GM10266 (cell line): ENCODE data around the gene KCNK3.
A peak's percentile ranks its signal among the peaks of the same experiment; 100 is the strongest.

Experiments used
- DNase-seq: peaks from one replicate; pipeline ENCODE4 v3.0.0; 2012; ENCODE audit errors: extremely low spot score
- TF ChIP-seq, protein P1 (sequence below): IDR thresholded peaks from 2 replicates; pipeline ENCODE4 v1.5.1; 2012; ENCODE audit warnings: mild to moderate bottlenecking, low read depth; ENCODE audit not compliant: control insufficient read depth, insufficient read depth; ENCODE audit errors: missing control alignments

Gene KCNK3

GRCh38 chr2:26692279-26692896 lies at the start of gene KCNK3:
Gene KCNK3 (plus strand): TSS chr2:26692722. CDS start chr2:26692876, 154 bp downstream.
- TF ChIP-seq, protein P1, sequence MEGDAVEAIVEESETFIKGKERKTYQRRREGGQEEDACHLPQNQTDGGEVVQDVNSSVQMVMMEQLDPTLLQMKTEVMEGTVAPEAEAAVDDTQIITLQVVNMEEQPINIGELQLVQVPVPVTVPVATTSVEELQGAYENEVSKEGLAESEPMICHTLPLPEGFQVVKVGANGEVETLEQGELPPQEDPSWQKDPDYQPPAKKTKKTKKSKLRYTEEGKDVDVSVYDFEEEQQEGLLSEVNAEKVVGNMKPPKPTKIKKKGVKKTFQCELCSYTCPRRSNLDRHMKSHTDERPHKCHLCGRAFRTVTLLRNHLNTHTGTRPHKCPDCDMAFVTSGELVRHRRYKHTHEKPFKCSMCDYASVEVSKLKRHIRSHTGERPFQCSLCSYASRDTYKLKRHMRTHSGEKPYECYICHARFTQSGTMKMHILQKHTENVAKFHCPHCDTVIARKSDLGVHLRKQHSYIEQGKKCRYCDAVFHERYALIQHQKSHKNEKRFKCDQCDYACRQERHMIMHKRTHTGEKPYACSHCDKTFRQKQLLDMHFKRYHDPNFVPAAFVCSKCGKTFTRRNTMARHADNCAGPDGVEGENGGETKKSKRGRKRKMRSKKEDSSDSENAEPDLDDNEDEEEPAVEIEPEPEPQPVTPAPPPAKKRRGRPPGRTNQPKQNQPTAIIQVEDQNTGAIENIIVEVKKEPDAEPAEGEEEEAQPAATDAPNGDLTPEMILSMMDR = no peak
- DNase-seq = peak; percentile 63

- no peak for DNase-seq
- TF ChIP-seq, protein P1 = no peak
These were observed 48.2 kb upstream of the KCNK3 start for GRCh38 chr2:26644188-26644835.

DNA sequence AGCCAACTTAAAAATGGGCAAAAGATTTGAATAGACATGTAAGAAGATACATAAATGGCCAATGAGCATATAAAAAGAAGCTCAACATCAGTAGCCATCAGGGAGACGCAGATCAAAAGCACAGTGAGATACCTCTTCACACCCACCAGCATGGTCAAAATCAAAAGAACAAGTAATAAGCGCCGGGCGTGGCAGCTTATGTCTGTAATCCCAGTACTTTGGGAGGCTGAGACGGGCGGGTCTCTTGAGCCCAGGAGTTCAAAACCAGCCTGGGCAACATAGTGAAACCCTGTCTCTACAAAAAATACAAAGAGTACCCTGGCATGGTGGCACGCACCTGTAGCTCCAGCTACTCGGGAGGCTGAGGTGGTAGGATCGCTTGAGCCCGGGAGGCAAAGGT lies 46.8 kb upstream of the KCNK3 start:
- TF ChIP-seq, protein P1 = no peak
- no peak for DNase-seq

GRCh38 chr2:26646986-26647672 lies 45.4 kb upstream of the KCNK3 start:
- no peak for DNase-seq
- TF ChIP-seq, protein P1 = no peak

DNA sequence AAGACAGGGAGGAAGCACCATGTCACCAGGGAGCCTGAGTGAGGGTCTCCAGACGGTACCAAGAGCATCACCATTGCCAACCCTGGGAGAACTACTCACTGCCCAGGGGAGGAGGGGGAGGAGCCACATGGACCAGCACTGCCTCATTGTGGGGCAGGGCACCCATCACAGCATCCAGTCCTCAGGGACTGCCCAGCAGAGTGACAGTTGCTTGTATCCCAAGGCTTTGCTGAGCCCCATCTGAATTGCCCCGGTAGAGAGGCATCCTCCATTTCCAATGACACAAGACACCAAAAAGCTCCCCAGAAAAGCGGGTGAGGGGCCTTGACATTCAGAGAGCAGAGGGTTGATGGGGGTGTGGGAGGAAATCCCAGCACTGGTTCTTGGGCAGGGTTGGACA lies 44.5 kb upstream of the KCNK3 start:
- TF ChIP-seq, protein P1 = no peak
- DNase-seq = no peak

- TF ChIP-seq, protein P1 = no peak
- no peak for DNase-seq
These were observed 44.0 kb upstream of the KCNK3 start for GRCh38 chr2:26648516-26648915.

- DNase-seq = no peak
- TF ChIP-seq, protein P1 = no peak
These were observed 43.2 kb upstream of the KCNK3 start for GRCh38 chr2:26649322-26649721.
